PC-3 (cell line): ENCODE measurements around the gene RGL4.

ENCODE experiments used
- EZH2 ChIP-seq: fragments of 300-600 bp; sonication (generic); IDR thresholded peaks from one replicate; pipeline ENCODE4 v1.6.1; 2017; ENCODE audit warnings: antibody characterized with exemption, mild to moderate bottlenecking, low read length; ENCODE audit not compliant: unreplicated experiment
- EZH2phosphoT487 ChIP-seq: fragments of 300-600 bp; sonication (generic); IDR thresholded peaks from 2 replicates; pipeline ENCODE4 v1.6.1; 2018; ENCODE audit warnings: mild to moderate bottlenecking, antibody characterized with exemption, low read length, borderline replicate concordance
- TF ChIP-seq, protein P1 (sequence below): fragments of 300-600 bp; sonication (generic); conservative IDR thresholded peaks from 2 replicates; pipeline ENCODE4 v1.5.1; 2017; ENCODE audit warnings: antibody characterized with exemption, low read depth, mild to moderate bottlenecking, low read length

GRCh38 chr22:23716811-23717801 lies 26.3 kb downstream of the RGL4 start:
- TF ChIP-seq, protein P1, sequence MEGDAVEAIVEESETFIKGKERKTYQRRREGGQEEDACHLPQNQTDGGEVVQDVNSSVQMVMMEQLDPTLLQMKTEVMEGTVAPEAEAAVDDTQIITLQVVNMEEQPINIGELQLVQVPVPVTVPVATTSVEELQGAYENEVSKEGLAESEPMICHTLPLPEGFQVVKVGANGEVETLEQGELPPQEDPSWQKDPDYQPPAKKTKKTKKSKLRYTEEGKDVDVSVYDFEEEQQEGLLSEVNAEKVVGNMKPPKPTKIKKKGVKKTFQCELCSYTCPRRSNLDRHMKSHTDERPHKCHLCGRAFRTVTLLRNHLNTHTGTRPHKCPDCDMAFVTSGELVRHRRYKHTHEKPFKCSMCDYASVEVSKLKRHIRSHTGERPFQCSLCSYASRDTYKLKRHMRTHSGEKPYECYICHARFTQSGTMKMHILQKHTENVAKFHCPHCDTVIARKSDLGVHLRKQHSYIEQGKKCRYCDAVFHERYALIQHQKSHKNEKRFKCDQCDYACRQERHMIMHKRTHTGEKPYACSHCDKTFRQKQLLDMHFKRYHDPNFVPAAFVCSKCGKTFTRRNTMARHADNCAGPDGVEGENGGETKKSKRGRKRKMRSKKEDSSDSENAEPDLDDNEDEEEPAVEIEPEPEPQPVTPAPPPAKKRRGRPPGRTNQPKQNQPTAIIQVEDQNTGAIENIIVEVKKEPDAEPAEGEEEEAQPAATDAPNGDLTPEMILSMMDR: no peak
- TF ChIP-seq EZH2phosphoT487 (no peak), EZH2 (no peak)
